IMR-90 (cell line): ENCODE measurements around the gene TMEM248.

Source experiments
- CEBPB ChIP-seq: IDR thresholded peaks from 2 replicates; pipeline ENCODE4 v1.6.1; 2012; ENCODE audit warnings: low read depth, low read length, improper control_type of control experiment
- CTCF ChIP-seq: conservative IDR thresholded peaks from 2 replicates; pipeline ENCODE4 v1.5.1; 2012; ENCODE audit warnings: mild to moderate bottlenecking, low read depth, low read length, improper control_type of control experiment
- MAFK ChIP-seq: IDR thresholded peaks from 2 replicates; pipeline ENCODE4 v1.6.1; 2012; ENCODE audit warnings: low read depth, low read length, improper control_type of control experiment
- MXI1 ChIP-seq: IDR thresholded peaks from 2 replicates; pipeline ENCODE4 v1.6.1; 2012; ENCODE audit warnings: low read depth, mild to moderate bottlenecking, low read length, moderate library complexity, borderline replicate concordance
- POLR2A ChIP-seq: IDR thresholded peaks from 2 replicates; pipeline ENCODE4 v1.6.1; 2012; ENCODE audit warnings: mild to moderate bottlenecking, low read depth, low read length
- RFX5 ChIP-seq: IDR thresholded peaks from 2 replicates; pipeline ENCODE4 v1.8.0; 2012; ENCODE audit warnings: low read depth, mild to moderate bottlenecking, low read length, moderate library complexity
- SMC3 ChIP-seq: fragments of 150-350 bp; IDR thresholded peaks from 2 replicates; pipeline ENCODE4 v1.6.1; 2016; ENCODE audit warnings: low read depth, mild to moderate bottlenecking, antibody characterized with exemption, low read length, moderate library complexity

GRCh38 chr7:66933469-66933868 is 12.4 kb downstream of the TMEM248 start:
- TF ChIP-seq CTCF (no peak), RFX5 (no peak), MAFK (no peak), POLR2A (no peak), CEBPB (no peak), SMC3 (no peak), MXI1 (no peak)
